GM19372 (cell line): ENCODE data around the gene ATP2C2.

Experiments used
- ATAC-seq: cut with Tn5 transposase; IDR thresholded peaks from one replicate; pipeline ENCODE4 v1.9.1; 2021; ENCODE audit warnings: mild to moderate bottlenecking, low read depth, moderate library complexity; ENCODE audit not compliant: unreplicated experiment

The ATP2C2 gene

GRCh38 chr16:84485255-84486010 lies 117.1 kb downstream of the ATP2C2 start:
- no peak for ATAC-seq

- ATAC-seq, result no peak
Measured at GRCh38 chr16:84486126-84486525, 117.8 kb downstream of the ATP2C2 start.

GRCh38 chr16:84486551-84487235 lies 118.4 kb downstream of the ATP2C2 start:
- ATAC-seq, result no peak

GRCh38 chr16:84487358-84487757 lies 119.0 kb downstream of the ATP2C2 start:
- no peak for ATAC-seq

GRCh38 chr16:84489131-84489530 lies 120.8 kb downstream of the ATP2C2 start:
- no peak for ATAC-seq

GRCh38 chr16:84495506-84495905 lies 127.2 kb downstream of the ATP2C2 start:
- ATAC-seq, result no peak

GRCh38 chr16:84496991-84497390 lies 128.7 kb downstream of the ATP2C2 start:
- ATAC-seq, result no peak

- ATAC-seq, result no peak
Measured at GRCh38 chr16:84497418-84498222, 129.3 kb downstream of the ATP2C2 start.

GRCh38 chr16:84498223-84498610 lies 129.9 kb downstream of the ATP2C2 start:
- ATAC-seq, result no peak

- no peak for ATAC-seq
Measured at GRCh38 chr16:84498859-84499620, 130.7 kb downstream of the ATP2C2 start.

- ATAC-seq, result no peak
Measured at GRCh38 chr16:84499638-84500037, 131.3 kb downstream of the ATP2C2 start.

- ATAC-seq, result no peak
Measured at GRCh38 chr16:84500531-84500930, 132.2 kb downstream of the ATP2C2 start.

- no peak for ATAC-seq
Measured at GRCh38 chr16:84501077-84501735, 132.9 kb downstream of the ATP2C2 start.

GRCh38 chr16:84502075-84502474 lies 133.7 kb downstream of the ATP2C2 start:
- ATAC-seq, result no peak

GRCh38 chr16:84502581-84502980 lies 134.2 kb downstream of the ATP2C2 start:
- no peak for ATAC-seq

GRCh38 chr16:84503751-84504395 lies 135.5 kb downstream of the ATP2C2 start:
- ATAC-seq, result peak; percentile 2

GRCh38 chr16:84504420-84505248 lies 136.3 kb downstream of the ATP2C2 start, which contains the start of gene MEAK7:
MEAK7 (minus strand) TSS chr16:84504659; CDS start chr16:84498086, 6,573 bp downstream.
- peak; percentile 98 for ATAC-seq
